GM12878 (cell line): Measurements from ENCODE around the gene PPIB. TPM values are rescaled to one million over a fixed set of nuclear protein-coding genes. Genes with fewer than 3 reads are reported as not detected.

Experiments used
- ATAC-seq: fragments of 200-7000 bp; cut with Tn5 transposase; 3 replicates; pipeline ENCODE4 v1.9.1; 2020; ENCODE audit warnings: mild to moderate bottlenecking, moderate library complexity
- BruUV-seq: library from RNA; stranded (reverse); fragments of 400-500 nt; replicated peaks from 2 replicates; lab custom pipeline; 2021; lab: Mats Ljungman, UMichigan
- CTCF ChIA-PET: fragments of 300-600 bp; sonication (Branson Sonifier 250); formaldehyde crosslinking; extraction: SDS; loops from one replicate; lab custom pipeline; 2021; ENCODE audit warnings: inconsistent platforms; lab: Yijun Ruan, JAX
- POLR2A ChIA-PET: fragments of 350-600 bp; formaldehyde crosslinking; extraction: SDS; loops from one replicate; lab custom pipeline; 2021; ENCODE audit warnings: inconsistent platforms; lab: Charles Lee
- RAD21 ChIA-PET: fragments of 300-600 bp; sonication (Branson Sonifier 250); formaldehyde crosslinking; loops from one replicate; lab custom pipeline; 2023; ENCODE audit warnings: antibody characterized with exemption; ENCODE audit not compliant: unreplicated experiment; lab: Charles Lee
- SMC1A ChIA-PET: fragments of 300-600 bp; sonication (Branson Sonifier 250); formaldehyde crosslinking; loops from one replicate; lab custom pipeline; 2023; ENCODE audit not compliant: unreplicated experiment, uncharacterized antibody; lab: Charles Lee
- DNase-seq: peaks from one replicate; pipeline ENCODE4 v3.0.0-alpha.2; 2011; ENCODE audit warnings: low read depth, low spot score
- FAIRE-seq: peaks from 3 replicates; lab custom pipeline; 2011; peaks lifted over from hg19 to GRCh38; lab: Jason Lieb, UNC
- H2AFZ ChIP-seq: 2 replicates; pipeline ENCODE4 v1.6.0; 2011; ENCODE audit warnings: low read depth, low read length, control low read depth; ENCODE audit not compliant: control insufficient read depth
- H3K27ac ChIP-seq: 2 replicates; pipeline ENCODE4 v1.5.1; 2011; ENCODE audit warnings: control low read depth; ENCODE audit not compliant: control insufficient read depth, insufficient read depth
- H3K27me3 ChIP-seq, 2 experiments: replicated peaks in 1 of 2; 2 replicates each; pipeline versions ENCODE4 v1.6.0 to v1.6.1; 2011; ENCODE audit warnings: low read length in 1 of 2; ENCODE audit not compliant: control insufficient read depth in 2 of 2, insufficient read depth in 2 of 2
- H3K36me3 ChIP-seq, 2 experiments: 2 replicates each; pipeline ENCODE4 v1.5.1; 2011; ENCODE audit warnings: low read length in 1 of 2; ENCODE audit not compliant: control insufficient read depth in 2 of 2, insufficient read depth in 2 of 2
- H3K4me1 ChIP-seq: 2 replicates; pipeline ENCODE4 v1.6.1; 2011; ENCODE audit warnings: mild to moderate bottlenecking, low read length, moderate library complexity, mixed read lengths; ENCODE audit not compliant: control insufficient read depth, insufficient read depth
- H3K4me2 ChIP-seq: 2 replicates; pipeline ENCODE4 v1.6.0; 2011; ENCODE audit warnings: control low read depth; ENCODE audit not compliant: control insufficient read depth, insufficient read depth
- H3K4me3 ChIP-seq: fragments of 200-600 bp; sonication (generic); 2 replicates; pipeline ENCODE4 v1.5.1; 2016
- H3K79me2 ChIP-seq: 2 replicates; pipeline ENCODE4 v1.6.0; 2011; ENCODE audit warnings: low read length; ENCODE audit not compliant: control insufficient read depth, insufficient read depth
- H3K9ac ChIP-seq: 2 replicates; pipeline ENCODE4 v1.8.0; 2011; ENCODE audit warnings: low read length, control low read depth, mixed read lengths; ENCODE audit not compliant: control insufficient read depth, insufficient read depth
- H3K9me3 ChIP-seq: replicated peaks from 3 replicates; pipeline ENCODE4 v1.5.1; 2011; ENCODE audit warnings: mild to moderate bottlenecking, low read length; ENCODE audit not compliant: control insufficient read depth, insufficient read depth
- H4K20me1 ChIP-seq: 2 replicates; pipeline ENCODE4 v1.6.0; 2011; ENCODE audit not compliant: control insufficient read depth, insufficient read depth
- ATF7 ChIP-seq: fragments of 450-650 bp; IDR thresholded peaks from 2 replicates; pipeline ENCODE4 v1.6.1; 2016; ENCODE audit warnings: low read depth, mild to moderate bottlenecking
- BCLAF1 ChIP-seq: fragments of 450-650 bp; IDR thresholded peaks from 2 replicates; pipeline ENCODE4 v1.6.1; 2017; ENCODE audit warnings: antibody characterized with exemption, mild to moderate bottlenecking, moderate library complexity
- CHD2 ChIP-seq: IDR thresholded peaks from 2 replicates; pipeline ENCODE4 v1.6.1; 2011; ENCODE audit warnings: low read depth, low read length, improper control_type of control experiment, borderline replicate concordance
- CREB1 ChIP-seq: IDR thresholded peaks from 2 replicates; pipeline ENCODE4 v1.6.1; 2012; ENCODE audit warnings: low read depth, mild to moderate bottlenecking, inconsistent platforms
- EZH2 ChIP-seq: IDR thresholded peaks from 2 replicates; pipeline ENCODE4 v1.6.1; 2012; ENCODE audit warnings: low read depth, mild to moderate bottlenecking, control low read depth, inconsistent platforms, low read length, borderline replicate concordance; ENCODE audit not compliant: control insufficient read depth
- IKZF2 ChIP-seq, 2 experiments: fragments of 450-650 bp; IDR thresholded peaks; 2 replicates each; pipeline ENCODE4 v1.6.1; 2017; ENCODE audit warnings: mild to moderate bottlenecking in 2 of 2, moderate library complexity in 2 of 2
- IRF5 ChIP-seq: fragments of 450-650 bp; IDR thresholded peaks from 2 replicates; pipeline ENCODE4 v1.6.1; 2017; ENCODE audit warnings: borderline replicate concordance
- JUND ChIP-seq: IDR thresholded peaks from 2 replicates; pipeline ENCODE4 v1.6.1; 2012; ENCODE audit warnings: low read depth, mild to moderate bottlenecking, low read length, improper control_type of control experiment, moderate library complexity
- MTA3 ChIP-seq: IDR thresholded peaks from 2 replicates; pipeline ENCODE4 v1.6.1; 2012; ENCODE audit warnings: low read length, inconsistent platforms, borderline replicate concordance
- POLR2A ChIP-seq: IDR thresholded peaks from 2 replicates; pipeline ENCODE4 v1.6.1; 2011; ENCODE audit warnings: low read depth, mild to moderate bottlenecking, low read length
- RAD21 ChIP-seq: IDR thresholded peaks from 2 replicates; pipeline ENCODE4 v1.6.1; 2011; ENCODE audit warnings: mild to moderate bottlenecking, low read depth, low read length, moderate library complexity; ENCODE audit not compliant: insufficient read depth
- RCOR1 ChIP-seq: conservative IDR thresholded peaks from 2 replicates; pipeline ENCODE4 v1.6.1; 2012; ENCODE audit warnings: low read depth, low read length, improper control_type of control experiment
- SIX5 ChIP-seq: IDR thresholded peaks from 2 replicates; pipeline ENCODE4 v1.6.1; 2011; ENCODE audit warnings: mild to moderate bottlenecking, low read depth, low read length, moderate library complexity; ENCODE audit not compliant: severe bottlenecking
- SUPT20H ChIP-seq: IDR thresholded peaks from 2 replicates; pipeline ENCODE4 v1.6.1; 2011; ENCODE audit warnings: low read depth, mild to moderate bottlenecking, low read length, moderate library complexity, borderline replicate concordance; ENCODE audit not compliant: control insufficient read depth
- WGBS: methylation state at CpG from one replicate; pipeline ENCODE4 v1.1.6; 2016; ENCODE audit warnings: low lambda C conversion rate; ENCODE audit not compliant: insufficient replicate concordance, insufficient coverage; ENCODE audit errors: missing lambda C conversion rate; 5-methylcytosine and 5-hydroxymethylcytosine counted together
- in situ Hi-C: fragments of 300-500 bp; cut with MboI; formaldehyde crosslinking; loops from 9 replicates; pipeline ENCODE4 v1.14.3; 2018; ENCODE audit warnings: mixed read lengths
- intact Hi-C: fragments of 100-400 bp; cut with micrococcal nuclease; formaldehyde crosslinking; loops from one replicate; pipeline ENCODE4 v1.14.2; 2022; ENCODE audit not compliant: unreplicated experiment
- polyA plus RNA-seq, 11 experiments: library from polyadenylated mRNA; depleted of rRNA in 4 of 11; unstranded in 6 of 11; stranded (reverse) in 5 of 11; fragments of >200 nt; fragmentation: Nextera tagmentation in 4 of 11; fragmentation: Illumina TruSeq in 1 of 11; extraction: Ambion mirVana in 4 of 11; extraction: Trizol in 1 of 11; gene quantifications; 1 replicate in 1 of 11; 2 replicates in 10 of 11; pipeline versions ENCODE4 v1.2.1 to v1.2.3, GENCODE V29; 2011 to 2016; ENCODE audit warnings: inconsistent platforms in 2 of 11, missing spikeins in 2 of 11, low read depth in 1 of 11
- total RNA-seq, 4 experiments: library from RNA; depleted of rRNA in 3 of 4; stranded (reverse); fragments of >200 nt in 3 of 4; fragmentation: Illumina TruSeq in 1 of 4; extraction: Trizol in 1 of 4; gene quantifications; 2 replicates each; pipeline versions ENCODE4 v1.2.1 to v1.2.3, GENCODE V29; 2013 to 2021
- TF ChIP-seq, protein P1 (sequence below): fragments of 450-650 bp; conservative IDR thresholded peaks from 2 replicates; pipeline ENCODE4 v1.6.1; 2017; ENCODE audit warnings: mild to moderate bottlenecking, moderate library complexity

The PPIB gene
- total and polyA plus RNA-seq, 10 of the 15 experiments (the other 5 are each of a cell fraction or from before 2014, with no cell fraction given), result 344 to 936 (median 508) TPM

- no peak for TF ChIP-seq BCLAF1
- no peak for TF ChIP-seq SIX5
- TF ChIP-seq JUND, result no peak
- TF ChIP-seq RAD21, result no peak
- TF ChIP-seq, all 136 proteins: peak for 2
These were observed 349 bp downstream of the PPIB start (continued) for GRCh38 chr15:64162478-64162868.

- H3K4me2 ChIP-seq, result peak overlapping the region; percentile 93
- BruUV-seq, result TSS peak; percentile 81
- DNase-seq (no peak), ATAC-seq (no peak), FAIRE-seq (no peak)
- H3K27ac ChIP-seq, result peak overlapping the region; percentile 60
- H3K4me3 ChIP-seq, result peak overlapping the region; percentile 84
- ChIA-PET CTCF (interaction anchor here (0.6 to 3.6 kb wide), 6 partner anchors 9 to 1355 kb away, joined by 3 to 34 read pairs (median 8); partner anchors contain the start of genes CIAO2A and DPP8), RAD21 (interaction anchor here (1.0 to 2.2 kb wide), 4 partner anchors 9 to 87 kb away, joined by 3 to 14 read pairs (median 5); partner anchors contain the start of gene SNX22), SMC1A (interaction anchor here (1.3 to 3.3 kb wide), 4 partner anchors 9 to 566 kb away, joined by 3 to 19 read pairs (median 6); partner anchors contain the start of gene CIAO2A), POLR2A (interaction anchor here (0.5 to 3.4 kb wide), 11 partner anchors 9 to 455 kb away, joined by 3 to 32 read pairs (median 4); partner anchors contain the start of genes CIAO2A, SNX1 and SNX22)
- H2AFZ ChIP-seq, result no peak overlapping the region
- peak overlapping the region; percentile 72 for H3K9ac ChIP-seq
- peaks cover 18% of the 10 kb centered on the region for H4K20me1 ChIP-seq
- peaks cover 45% of the 10 kb centered on the region for H3K79me2 ChIP-seq
- intact Hi-C loops, result loop anchor here (2.0 to 5.0 kb wide), 2 partner anchors 195 to 733 kb away; partner anchors contain the start of gene CSNK1G1
- H3K27me3 ChIP-seq, result no peaks in the 10 kb centered on the region
- peaks cover 26% of the 10 kb centered on the region for H3K4me1 ChIP-seq
- no peaks in the 10 kb centered on the region for H3K9me3 ChIP-seq
- peaks cover 20 to 23% of the 10 kb centered on the region in 2 experiments; a peak in 3 of 4 replicates for H3K36me3 ChIP-seq
- in situ Hi-C loops, result no loop called here
- 0% methylated on average over 10 of the region's 12 CpGs for WGBS
- no peak for TF ChIP-seq CREB1
- no peak for TF ChIP-seq IKZF2 (IDR thresholded peaks at IDR 0.05)
- no peak for TF ChIP-seq ATF7
- no peak for TF ChIP-seq RCOR1
- no peak for TF ChIP-seq IRF5
- peak; percentile 32; the same call in 1 of the 2 replicates for TF ChIP-seq MTA3
- TF ChIP-seq EZH2, result no peak
- peak; percentile 31; the same call in 1 of the 2 replicates for TF ChIP-seq POLR2A
- TF ChIP-seq, protein P1, sequence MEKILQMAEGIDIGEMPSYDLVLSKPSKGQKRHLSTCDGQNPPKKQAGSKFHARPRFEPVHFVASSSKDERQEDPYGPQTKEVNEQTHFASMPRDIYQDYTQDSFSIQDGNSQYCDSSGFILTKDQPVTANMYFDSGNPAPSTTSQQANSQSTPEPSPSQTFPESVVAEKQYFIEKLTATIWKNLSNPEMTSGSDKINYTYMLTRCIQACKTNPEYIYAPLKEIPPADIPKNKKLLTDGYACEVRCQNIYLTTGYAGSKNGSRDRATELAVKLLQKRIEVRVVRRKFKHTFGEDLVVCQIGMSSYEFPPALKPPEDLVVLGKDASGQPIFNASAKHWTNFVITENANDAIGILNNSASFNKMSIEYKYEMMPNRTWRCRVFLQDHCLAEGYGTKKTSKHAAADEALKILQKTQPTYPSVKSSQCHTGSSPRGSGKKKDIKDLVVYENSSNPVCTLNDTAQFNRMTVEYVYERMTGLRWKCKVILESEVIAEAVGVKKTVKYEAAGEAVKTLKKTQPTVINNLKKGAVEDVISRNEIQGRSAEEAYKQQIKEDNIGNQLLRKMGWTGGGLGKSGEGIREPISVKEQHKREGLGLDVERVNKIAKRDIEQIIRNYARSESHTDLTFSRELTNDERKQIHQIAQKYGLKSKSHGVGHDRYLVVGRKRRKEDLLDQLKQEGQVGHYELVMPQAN, result no peak
- TF ChIP-seq CHD2, result no peak
- no peak for TF ChIP-seq SUPT20H
These were observed 939 bp downstream of the PPIB start for GRCh38 chr15:64161688-64162477.
